SK-MEL-5 (cell line): ENCODE data around the gene MAST4. TPM values are rescaled to one million over a fixed set of nuclear protein-coding genes. Genes with fewer than 3 reads are reported as not detected.
"Not testable (repeated sequence)": the region's sequence is repeated elsewhere in the genome, so short reads cannot be mapped to it uniquely, and the experiment has no call there.

ENCODE experiments used
- DNase-seq: peaks from one replicate; pipeline ENCODE4 v3.0.0-alpha.2; 2016; ENCODE audit warnings: low read depth, low spot score
- in situ Hi-C: cut with HindIII; loops from 2 replicates; pipeline ENCODE4 v1.10.0; 2016; ENCODE audit warnings: low sequenced_read_pairs, high pct_unique_total_duplicates, low pct_unique_long_range_greater_than_20kb
- total RNA-seq: library from RNA; depleted of rRNA; stranded (reverse); fragments of >200 nt; shearing (Covaris generic); gene quantifications from 2 replicates; pipeline ENCODE4 v1.2.3, GENCODE V29; 2014

MAST4 gene
- total RNA-seq, 1 experiment from 2014 or later, result 1.6 TPM

- no peak for DNase-seq
- in situ Hi-C loops, result no loop called here
Observed at GRCh38 chr5:67153292-67153691, 557.1 kb downstream of the MAST4 start.

- DNase-seq, result no peak
- in situ Hi-C loops, result no loop called here
Observed at GRCh38 chr5:67154556-67155206, 558.5 kb downstream of the MAST4 start.

DNA sequence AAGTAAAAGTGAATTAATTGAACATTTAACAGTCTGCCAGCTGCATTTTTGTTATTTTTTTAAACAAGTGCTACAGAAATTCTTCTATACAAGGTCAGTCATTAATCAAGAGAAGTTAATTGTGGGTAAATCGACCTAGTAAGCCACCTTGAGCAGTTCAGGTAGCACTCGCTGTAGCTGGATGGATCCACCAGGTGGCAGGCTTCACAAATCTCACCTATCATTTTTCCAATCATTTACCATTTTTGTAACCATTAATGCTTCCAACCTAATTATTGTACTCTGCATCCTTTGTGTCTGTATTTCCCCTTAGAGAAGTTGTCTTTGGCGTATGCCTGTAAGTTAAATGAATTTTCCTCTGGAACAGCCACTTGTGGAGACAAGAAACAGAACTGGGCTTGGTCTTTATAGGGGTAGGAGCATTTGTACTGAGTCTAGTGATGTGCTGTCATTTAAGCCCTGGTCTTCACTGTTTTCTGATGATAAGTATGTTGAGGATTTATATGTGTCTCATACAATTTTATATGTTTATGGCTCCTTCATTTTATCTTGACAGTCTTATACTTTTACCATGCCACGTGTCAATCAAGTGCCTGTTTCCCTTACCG, 560.9 kb downstream of the MAST4 start:
- peak; percentile 50 for DNase-seq
- in situ Hi-C loops, result no loop called here

DNA sequence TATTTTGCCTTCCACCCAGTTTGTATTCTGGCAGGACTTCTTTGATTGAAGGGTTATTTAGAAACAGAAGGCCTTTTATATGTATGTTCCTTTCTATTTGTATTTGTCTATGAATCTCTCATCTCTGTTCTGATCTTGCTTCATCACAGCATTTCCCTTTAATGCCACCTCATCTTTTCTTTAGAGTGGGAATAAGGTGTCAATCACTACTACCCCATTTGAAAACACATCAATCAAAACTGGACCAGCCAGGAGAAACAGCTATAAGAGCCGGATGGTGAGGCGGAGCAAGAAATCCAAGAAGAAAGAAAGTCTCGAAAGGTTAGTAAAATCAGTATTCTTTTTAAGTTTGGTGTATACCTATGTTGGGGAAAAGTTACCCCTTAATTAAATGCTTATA, 564.1 kb downstream of the MAST4 start:
- in situ Hi-C loops, result no loop called here

DNA sequence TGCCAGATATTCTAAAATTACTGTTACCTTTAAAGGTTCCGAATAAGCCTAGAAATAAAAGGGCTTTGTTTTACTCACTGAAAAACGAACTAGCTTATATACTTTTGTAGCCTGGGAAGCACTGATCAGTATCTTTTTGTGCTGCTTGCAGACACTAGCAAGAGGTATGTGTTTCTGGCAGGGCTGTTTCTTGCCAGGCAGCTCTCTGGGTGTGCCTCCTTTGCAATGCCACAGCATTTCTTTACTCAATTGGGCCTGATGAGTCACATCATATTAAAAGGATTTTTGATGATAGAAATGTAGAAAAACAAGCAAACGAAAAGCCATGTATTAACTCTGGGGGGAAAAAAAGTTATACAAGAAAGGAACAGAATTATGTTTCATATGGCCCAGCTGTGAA, 564.8 kb downstream of the MAST4 start:
- in situ Hi-C loops, result no loop called here
- no peak for DNase-seq

More for the DNA sequence above, 564.1 kb downstream of the MAST4 start:
- DNase-seq, result no peak

- no peak for DNase-seq
- in situ Hi-C loops, result no loop called here
Observed at GRCh38 chr5:67161767-67162166, 565.6 kb downstream of the MAST4 start.

DNA sequence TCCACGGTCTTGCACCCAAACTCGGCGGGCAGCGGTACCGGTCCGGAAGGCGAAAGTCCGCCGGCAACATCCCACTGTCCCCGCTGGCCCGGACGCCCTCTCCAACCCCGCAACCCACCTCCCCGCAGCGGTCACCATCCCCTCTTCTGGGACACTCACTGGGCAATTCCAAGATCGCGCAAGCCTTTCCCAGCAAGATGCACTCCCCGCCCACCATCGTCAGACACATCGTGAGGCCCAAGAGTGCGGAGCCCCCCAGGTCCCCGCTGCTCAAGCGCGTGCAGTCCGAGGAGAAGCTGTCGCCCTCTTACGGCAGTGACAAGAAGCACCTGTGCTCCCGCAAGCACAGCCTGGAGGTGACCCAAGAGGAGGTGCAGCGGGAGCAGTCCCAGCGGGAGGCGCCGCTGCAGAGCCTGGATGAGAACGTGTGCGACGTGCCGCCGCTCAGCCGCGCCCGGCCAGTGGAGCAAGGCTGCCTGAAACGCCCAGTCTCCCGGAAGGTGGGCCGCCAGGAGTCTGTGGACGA, 567.1 kb downstream of the MAST4 start:
- in situ Hi-C loops, result no loop called here
- no peak for DNase-seq

DNA sequence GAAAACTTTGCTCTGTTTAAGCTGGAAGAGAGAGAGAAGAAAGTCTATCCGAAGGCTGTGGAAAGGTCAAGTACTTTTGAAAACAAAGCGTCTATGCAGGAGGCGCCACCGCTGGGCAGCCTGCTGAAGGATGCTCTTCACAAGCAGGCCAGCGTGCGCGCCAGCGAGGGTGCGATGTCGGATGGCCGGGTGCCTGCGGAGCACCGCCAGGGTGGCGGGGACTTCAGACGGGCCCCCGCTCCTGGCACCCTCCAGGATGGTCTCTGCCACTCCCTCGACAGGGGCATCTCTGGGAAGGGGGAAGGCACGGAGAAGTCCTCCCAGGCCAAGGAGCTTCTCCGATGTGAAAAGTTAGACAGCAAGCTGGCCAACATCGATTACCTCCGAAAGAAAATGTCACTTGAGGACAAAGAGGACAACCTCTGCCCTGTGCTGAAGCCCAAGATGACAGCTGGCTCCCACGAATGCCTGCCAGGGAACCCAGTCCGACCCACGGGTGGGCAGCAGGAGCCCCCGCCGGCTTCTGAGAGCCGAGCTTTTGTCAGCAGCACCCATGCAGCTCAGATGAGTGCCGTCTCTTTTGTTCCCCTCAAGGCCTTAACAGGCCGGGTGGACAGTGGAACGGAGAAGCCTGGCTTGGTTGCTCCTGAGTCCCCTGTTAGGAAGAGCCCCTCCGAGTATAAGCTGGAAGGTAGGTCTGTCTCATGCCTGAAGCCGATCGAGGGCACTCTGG, 567.8 kb downstream of the MAST4 start:
- in situ Hi-C loops, result no loop called here
- no peak for DNase-seq

GRCh38 chr5:67164856-67165525, 568.8 kb downstream of the MAST4 start:
- no peak for DNase-seq
- in situ Hi-C loops, result no loop called here

GRCh38 chr5:67165526-67166459, 569.6 kb downstream of the MAST4 start:
- in situ Hi-C loops, result no loop called here
- DNase-seq, result peak; percentile 88

DNA sequence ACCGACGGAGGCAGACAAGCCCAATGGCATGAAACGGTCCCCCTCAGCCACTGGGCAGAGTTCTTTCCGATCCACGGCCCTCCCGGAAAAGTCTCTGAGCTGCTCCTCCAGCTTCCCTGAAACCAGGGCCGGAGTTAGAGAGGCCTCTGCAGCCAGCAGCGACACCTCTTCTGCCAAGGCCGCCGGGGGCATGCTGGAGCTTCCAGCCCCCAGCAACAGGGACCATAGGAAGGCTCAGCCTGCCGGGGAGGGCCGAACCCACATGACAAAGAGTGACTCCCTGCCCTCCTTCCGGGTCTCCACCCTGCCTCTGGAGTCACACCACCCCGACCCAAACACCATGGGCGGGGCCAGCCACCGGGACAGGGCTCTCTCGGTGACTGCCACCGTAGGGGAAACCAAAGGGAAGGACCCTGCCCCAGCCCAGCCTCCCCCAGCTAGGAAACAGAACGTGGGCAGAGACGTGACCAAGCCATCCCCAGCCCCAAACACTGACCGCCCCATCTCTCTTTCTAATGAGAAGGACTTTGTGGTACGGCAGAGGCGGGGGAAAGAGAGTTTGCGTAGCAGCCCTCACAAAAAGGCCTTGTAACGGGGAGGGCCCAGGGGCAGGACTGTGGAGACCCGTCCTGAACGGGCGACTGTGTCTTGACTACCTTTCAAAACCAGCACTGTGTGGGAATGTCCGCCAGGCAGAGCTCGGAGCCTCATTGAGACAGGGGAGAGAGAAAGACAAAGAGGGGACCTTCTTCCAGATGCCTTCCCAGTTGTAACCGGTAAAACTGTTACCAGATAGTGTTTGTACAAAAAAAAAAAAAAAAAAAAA, 570.5 kb downstream of the MAST4 start:
- in situ Hi-C loops, result no loop called here
- peak; percentile 16 for DNase-seq

GRCh38 chr5:67168069-67168468, 571.9 kb downstream of the MAST4 start:
- in situ Hi-C loops, result no loop called here
- DNase-seq, result no peak

- no peak for DNase-seq
Observed at GRCh38 chr5:67170767-67171166, 574.6 kb downstream of the MAST4 start.

GRCh38 chr5:67173351-67173750, 577.2 kb downstream of the MAST4 start:
- DNase-seq, in situ Hi-C loops: not testable (repeated sequence)

More at GRCh38 chr5:67170767-67171166, 574.6 kb downstream of the MAST4 start:
- in situ Hi-C loops, result no loop called here

- DNase-seq, result no peak
- in situ Hi-C loops, result no loop called here
Observed at GRCh38 chr5:67173959-67174358, 577.8 kb downstream of the MAST4 start.

GRCh38 chr5:67176936-67177335, 580.7 kb downstream of the MAST4 start:
- DNase-seq, result no peak
- in situ Hi-C loops, result no loop called here
